HG03571 (cell line): ENCODE results near the gene MAVS.

Experiments
- ATAC-seq: cut with Tn5 transposase; IDR thresholded peaks from one replicate; pipeline ENCODE4 v1.9.1; 2021; ENCODE audit not compliant: unreplicated experiment

The MAVS gene

GRCh38 chr20:3846740-3847428 is at the start of gene MAVS:
Gene MAVS (plus strand): TSS chr20:3846834. CDS start chr20:3854625, 7,791 bp downstream.
- peak; percentile 78 for ATAC-seq

- no peak for ATAC-seq
Observed at GRCh38 chr20:3797226-3797545, 49.4 kb upstream of the MAVS start.

GRCh38 chr20:3797592-3798372 is 48.9 kb upstream of the MAVS start:
- no peak for ATAC-seq

- ATAC-seq, result no peak
Observed at GRCh38 chr20:3798373-3798768, 48.3 kb upstream of the MAVS start.

- no peak for ATAC-seq
Observed at GRCh38 chr20:3798908-3799248, 47.8 kb upstream of the MAVS start.

DNA sequence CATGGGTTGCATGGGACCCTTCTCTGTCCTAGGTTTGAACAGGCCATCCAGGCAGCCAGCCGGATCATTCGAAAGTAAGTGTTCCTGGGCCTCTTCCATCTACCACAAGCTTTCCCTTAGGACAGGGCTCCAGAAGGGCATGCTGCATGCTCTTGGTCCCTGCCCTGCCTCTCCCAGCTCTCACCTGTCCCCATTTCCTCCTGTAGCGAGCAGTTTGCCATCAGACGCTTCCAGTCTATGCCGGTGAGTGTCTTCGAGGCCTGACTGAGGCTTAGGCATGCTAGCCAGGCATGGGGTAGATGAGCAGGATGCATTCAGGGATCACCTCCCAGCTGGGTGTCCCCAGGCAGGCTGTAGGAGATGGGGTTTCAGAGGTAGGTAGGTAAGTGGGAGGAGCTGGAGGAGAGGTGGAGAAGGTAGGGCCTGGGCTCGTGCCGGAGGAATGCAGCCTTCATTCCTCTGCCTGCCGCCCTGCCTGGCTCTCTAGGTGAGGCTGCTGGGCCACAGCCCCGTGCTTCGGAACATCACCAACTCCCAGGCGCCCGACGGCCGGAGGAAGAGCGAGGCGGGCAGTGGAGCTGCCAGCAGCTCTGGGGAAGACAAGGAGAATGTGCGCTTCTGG is 46.3 kb upstream of the MAVS start:
- ATAC-seq, result no peak

DNA sequence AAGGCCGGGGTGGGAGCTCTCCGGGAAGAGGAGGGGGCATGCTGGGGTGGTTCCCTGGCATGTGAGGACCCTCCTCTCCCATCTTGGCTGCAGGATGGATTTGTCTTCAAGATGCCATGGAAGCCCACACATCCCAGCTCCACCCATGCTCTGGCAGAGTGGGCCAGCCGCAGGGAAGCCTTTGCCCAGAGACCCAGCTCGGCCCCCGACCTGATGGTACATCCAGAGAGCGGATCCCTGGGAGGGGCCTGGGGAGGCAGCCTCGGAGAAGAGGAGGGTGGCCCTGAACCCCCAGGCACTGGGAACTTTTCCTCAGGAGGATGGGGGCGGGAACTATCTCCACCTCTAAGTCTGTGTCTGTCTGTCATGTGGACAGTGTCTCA is 45.8 kb upstream of the MAVS start:
- no peak for ATAC-seq

GRCh38 chr20:3801299-3801698 is 45.3 kb upstream of the MAVS start:
- ATAC-seq, result no peak

GRCh38 chr20:3801846-3802245 is 44.8 kb upstream of the MAVS start:
- ATAC-seq, result no peak

GRCh38 chr20:3802524-3803239 is 44.0 kb upstream of the MAVS start:
- no peak for ATAC-seq

- ATAC-seq, result no peak
Observed at GRCh38 chr20:3803289-3803688, 43.3 kb upstream of the MAVS start.

DNA sequence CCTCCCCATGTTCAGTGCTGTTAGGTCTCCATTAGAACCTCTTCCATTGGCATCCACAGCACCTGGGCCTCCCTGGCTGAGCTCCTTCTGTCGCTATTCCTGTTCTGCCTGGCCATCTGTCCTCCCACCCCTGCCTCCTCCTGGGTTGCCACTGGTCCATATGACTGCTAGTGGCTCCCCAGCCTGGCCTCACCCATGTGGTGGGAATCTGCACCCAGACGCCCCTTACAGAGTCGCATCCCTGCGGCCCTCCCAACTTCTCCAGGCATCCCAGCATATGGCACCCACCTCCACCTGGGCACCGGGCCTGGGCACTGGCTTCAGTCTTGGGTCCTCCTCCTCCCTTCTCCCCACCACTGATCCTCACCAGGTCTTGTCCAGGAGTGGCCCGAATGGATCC is 42.8 kb upstream of the MAVS start:
- ATAC-seq, result no peak

GRCh38 chr20:3804254-3804751 is 42.3 kb upstream of the MAVS start:
- no peak for ATAC-seq

DNA sequence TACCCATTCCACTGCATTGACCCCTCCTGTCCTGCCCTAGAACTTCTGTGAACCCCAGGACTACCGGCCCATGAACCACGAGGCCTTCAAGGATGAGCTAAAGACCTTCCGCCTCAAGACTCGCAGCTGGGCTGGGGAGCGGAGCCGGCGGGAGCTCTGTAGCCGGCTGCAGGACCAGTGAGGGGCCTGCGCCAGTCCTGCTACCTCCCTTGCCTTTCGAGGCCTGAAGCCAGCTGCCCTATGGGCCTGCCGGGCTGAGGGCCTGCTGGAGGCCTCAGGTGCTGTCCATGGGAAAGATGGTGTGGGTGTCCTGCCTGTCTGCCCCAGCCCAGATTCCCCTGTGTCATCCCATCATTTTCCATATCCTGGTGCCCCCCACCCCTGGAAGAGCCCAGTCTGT is 41.9 kb upstream of the MAVS start:
- no peak for ATAC-seq

DNA sequence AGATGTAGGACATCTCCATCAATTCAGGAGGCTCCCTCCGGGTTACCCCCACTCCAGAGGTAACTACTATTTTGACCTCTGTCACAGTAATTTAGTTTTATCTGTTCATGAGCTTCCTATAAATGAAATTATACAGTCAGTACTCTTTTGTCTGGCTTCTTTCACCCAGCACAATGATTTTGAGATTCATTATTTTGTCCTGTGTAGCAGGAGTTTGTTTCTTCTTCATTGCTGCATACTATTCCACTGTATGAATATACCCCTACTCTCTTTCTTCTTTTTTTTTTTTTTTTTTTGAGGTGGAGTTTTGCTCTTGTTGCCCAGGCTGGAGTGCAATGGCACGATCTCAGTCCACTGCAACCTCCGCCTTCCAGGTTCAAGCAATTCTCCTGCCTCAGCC is 38.1 kb upstream of the MAVS start:
- no peak for ATAC-seq

DNA sequence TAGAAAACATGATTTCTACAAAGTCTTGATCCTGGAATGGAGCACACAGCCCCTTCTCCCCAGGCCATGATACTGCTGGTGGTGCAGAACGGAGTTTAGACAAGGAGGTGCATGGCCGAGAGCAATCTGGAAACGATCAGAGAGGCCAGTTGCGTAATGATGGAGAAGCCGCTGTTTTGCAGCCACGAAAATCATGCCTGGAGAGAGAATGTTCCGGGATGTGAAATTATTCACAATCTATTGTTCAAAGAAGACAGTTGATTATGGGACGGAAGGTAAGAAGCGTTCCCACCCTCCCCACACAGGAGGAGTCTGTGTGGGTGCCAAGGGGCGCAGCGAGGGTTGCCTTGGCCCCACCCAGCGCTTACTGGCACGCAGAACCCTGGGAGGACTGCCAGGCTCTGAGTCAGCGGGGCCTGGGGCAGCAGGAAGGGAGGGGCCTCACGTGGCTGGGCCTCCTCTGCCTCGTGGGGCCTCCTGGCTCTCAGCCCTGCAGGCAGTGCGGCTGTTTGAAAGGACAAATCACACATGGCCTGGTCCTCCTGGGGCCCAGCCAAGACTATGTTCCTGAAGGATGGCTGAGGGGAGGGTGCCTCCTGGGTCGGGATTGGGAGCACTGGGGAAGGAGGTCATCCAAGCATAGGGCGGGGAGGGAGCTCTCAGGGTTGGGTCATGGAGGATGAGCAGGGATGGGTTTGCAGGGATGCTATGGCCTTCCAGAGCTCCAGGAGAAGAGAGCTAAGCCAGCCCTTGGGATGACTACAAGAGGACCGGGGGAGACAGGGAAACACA is 35.0 kb upstream of the MAVS start:
- no peak for ATAC-seq

DNA sequence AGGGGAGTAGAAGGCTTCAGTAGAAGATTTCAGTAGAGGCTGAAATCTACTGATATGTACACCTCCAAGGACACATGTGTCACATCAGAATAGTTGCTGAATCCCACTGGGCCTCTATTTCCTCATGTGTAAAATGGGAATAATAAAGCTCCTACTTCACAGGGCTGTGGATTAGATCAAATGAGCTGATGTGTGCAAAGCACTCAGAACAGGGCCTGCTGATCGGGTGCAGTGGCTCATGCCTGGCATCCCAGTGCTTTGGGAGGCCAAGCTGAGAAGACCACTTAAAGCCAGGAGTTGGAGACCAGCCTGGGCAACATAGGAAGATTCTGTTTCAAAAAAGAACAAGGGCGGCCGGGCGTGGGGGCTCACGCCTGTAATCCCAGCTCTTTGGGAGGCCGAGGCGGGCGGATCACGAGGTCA is 34.4 kb upstream of the MAVS start:
- no peak for ATAC-seq

DNA sequence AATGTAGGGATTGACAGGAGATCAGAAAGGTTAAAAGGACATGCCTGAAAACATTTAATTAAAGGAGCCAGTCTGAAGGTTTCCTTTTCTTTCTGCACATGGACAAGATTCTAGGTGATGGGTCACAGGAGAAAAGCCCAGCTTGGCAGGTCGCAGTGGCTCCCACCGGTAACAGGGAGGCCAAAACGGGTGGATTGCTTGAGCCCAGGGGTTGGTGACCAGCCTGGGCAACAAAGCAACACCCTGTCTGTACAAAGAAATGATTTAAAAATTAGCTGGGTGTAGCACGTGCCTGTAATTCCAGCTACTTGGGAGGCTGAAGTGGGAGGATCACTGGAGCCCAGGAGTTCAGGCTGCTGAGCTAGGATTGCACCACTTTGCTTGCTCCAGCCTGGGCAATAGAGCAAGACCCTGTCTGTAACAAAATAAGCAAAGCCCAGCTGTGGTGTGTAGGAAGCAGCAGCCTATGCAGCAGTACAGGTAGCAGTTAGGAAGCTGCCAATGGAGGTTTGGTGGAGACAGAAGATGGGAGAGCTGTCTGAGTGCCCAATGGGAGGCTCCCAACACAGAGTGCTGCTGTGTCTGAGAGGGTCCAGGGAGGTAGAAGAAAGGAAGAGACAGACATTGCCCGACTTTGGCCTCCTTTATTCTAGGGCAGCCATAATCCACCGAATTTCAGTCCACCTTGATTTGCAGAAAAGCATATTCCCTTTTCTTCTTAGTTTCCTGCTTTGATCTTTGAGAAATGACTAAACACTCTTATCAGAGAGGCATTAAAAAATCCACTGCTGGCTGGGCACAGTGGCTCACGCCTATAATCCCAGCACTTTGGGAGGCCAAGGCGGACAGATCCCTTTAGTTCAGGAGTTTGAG is 33.4 kb upstream of the MAVS start:
- no peak for ATAC-seq

GRCh38 chr20:3813848-3814581 is 32.6 kb upstream of the MAVS start:
- no peak for ATAC-seq
